NCI-H526 treated with DMSO at 0.1 percent for 48 hours (cell line): ENCODE measurements around the gene PFKFB1.
A peak's percentile ranks its signal among the peaks of the same experiment; 100 is the strongest.

Source experiments
- DNase-seq: peaks from one replicate; lab custom pipeline; 2025; lab: John Stamatoyannopoulos, UW

PFKFB1 gene

DNA sequence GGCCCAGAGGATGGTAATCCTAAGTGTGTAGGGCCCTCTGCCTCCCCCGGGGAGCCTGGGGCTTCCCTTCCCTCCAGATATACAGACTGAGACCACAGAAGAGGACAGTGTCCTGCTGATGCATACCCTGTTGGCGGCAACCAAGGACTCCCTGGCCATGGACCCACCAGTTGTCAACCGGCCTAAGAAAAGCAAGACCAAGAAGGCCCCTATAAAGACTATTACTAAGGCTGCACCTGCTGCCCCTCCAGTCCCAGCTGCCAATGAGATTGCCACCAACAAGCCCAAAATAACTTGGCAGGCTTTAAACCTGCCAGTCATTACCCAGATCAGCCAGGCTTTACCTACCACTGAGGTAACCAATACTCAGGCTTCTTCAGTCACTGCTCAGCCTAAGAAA lies 71.4 kb downstream of the PFKFB1 start:
- DNase-seq: no peak

- peak; percentile 30 for DNase-seq
These were observed 72.5 kb downstream of the PFKFB1 start for GRCh38 chrX:54921427-54922021.

DNA sequence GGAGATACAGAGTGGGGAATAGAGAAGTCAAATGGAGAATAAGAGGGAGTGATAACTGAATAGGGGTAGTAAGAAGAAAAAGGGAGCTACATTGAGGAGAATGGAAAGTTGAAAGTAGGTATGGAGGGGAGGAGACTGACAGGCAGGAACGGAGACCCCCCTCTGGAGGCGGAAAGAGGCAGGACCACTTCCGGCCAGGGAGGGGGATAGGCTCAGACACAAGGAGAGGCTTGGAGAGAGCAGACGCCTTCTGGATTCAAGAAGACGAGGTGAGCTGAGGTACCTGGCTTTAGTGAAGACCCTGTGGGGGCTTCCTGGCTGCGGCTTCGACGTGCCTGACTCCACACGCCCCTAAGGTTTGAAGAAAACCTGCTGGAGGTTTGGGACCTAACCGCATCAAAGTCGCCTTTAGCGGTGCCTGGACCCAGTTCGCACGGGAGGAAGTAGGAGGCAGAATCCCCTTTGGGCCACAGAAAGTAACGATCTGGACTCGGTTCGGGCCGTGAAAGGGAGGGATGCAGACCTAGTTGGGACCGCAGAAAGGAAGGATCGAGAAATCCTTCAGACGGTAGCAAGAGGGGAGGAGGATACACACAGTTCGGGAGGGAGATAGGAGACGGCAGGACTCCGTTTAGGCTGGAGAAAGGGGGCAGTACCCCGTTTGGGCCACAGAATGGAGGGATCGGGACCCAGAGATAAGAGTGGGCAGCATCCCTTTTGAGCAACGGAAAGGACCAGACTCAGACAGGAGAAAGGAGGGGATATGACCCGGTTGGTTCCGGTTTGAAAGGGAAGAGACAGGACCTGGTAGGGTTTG lies 73.2 kb downstream of the PFKFB1 start, which contains the start of gene TRO:
Gene TRO (plus strand): TSS at position 215 of the 817 bp plus-strand sequence. CDS start 1,423 bp downstream, outside the sequence.
- DNase-seq: peak; percentile 4

GRCh38 chrX:54909941-54910340 lies 84.0 kb downstream of the PFKFB1 start:
- no peak for DNase-seq

GRCh38 chrX:54894159-54894558 lies 99.8 kb downstream of the PFKFB1 start:
- no peak for DNase-seq

- DNase-seq: no peak
These were observed 102.4 kb downstream of the PFKFB1 start for GRCh38 chrX:54891573-54891972.

- DNase-seq: no peak
These were observed 108.2 kb downstream of the PFKFB1 start for GRCh38 chrX:54885740-54886139.
